HFFc6 (cell line): ENCODE data around the gene TPSAB1. TPM values are rescaled to one million over a fixed set of nuclear protein-coding genes. Genes with fewer than 3 reads are reported as not detected.

ENCODE experiments used
- DNase-seq: peaks from one replicate; pipeline ENCODE4 v3.0.0-alpha.2; 2018
- H3K27ac Mint-ChIP-seq: 2 replicates; pipeline ENCODE4 v1.8.0; 2020; ENCODE audit warnings: mild to moderate bottlenecking, mixed read lengths
- H3K27me3 Mint-ChIP-seq: 2 replicates; pipeline ENCODE4 v1.8.0; 2021; ENCODE audit warnings: mild to moderate bottlenecking, moderate library complexity, mixed read lengths; ENCODE audit not compliant: insufficient read depth
- H3K36me3 Mint-ChIP-seq: 2 replicates; pipeline ENCODE4 v1.8.0; 2021; ENCODE audit warnings: low read depth, mixed read lengths
- H3K4me1 Mint-ChIP-seq: 2 replicates; pipeline ENCODE4 v1.8.0; 2020; ENCODE audit warnings: low read depth, mixed read lengths
- H3K4me3 Mint-ChIP-seq: 2 replicates; pipeline ENCODE4 v1.8.0; 2020; ENCODE audit warnings: mild to moderate bottlenecking, moderate library complexity, mixed read lengths
- H3K9me3 Mint-ChIP-seq: 2 replicates; pipeline ENCODE4 v1.8.0; 2020; ENCODE audit warnings: mild to moderate bottlenecking, mixed read lengths
- CTCF ChIP-seq: fragments of 200-600 bp; sonication (generic); IDR thresholded peaks from 2 replicates; pipeline ENCODE4 v1.5.0; 2021; ENCODE audit warnings: antibody characterized with exemption, mild to moderate bottlenecking
- total RNA-seq, 6 experiments: library from RNA; stranded (reverse); fragmentation: NEBNext Ultra II Directional; extraction: Animal tissue kit (Norgen Biotek cat#: 25700); gene quantifications; 2 replicates in 1 of 6; 3 replicates in 5 of 6; pipeline ENCODE4 v1.2.3, GENCODE V29; 2021

The TPSAB1 gene
- total RNA-seq, 6 experiments from 2014 or later, result not detected

- no peak for TF ChIP-seq CTCF
- no peak overlapping the region for H3K4me3 Mint-ChIP-seq
- peaks cover 6% of the 10 kb centered on the region for H3K27me3 Mint-ChIP-seq
- H3K4me1 Mint-ChIP-seq, result no peaks in the 10 kb centered on the region
- DNase-seq, result no peak
- no peaks in the 10 kb centered on the region for H3K36me3 Mint-ChIP-seq
- H3K27ac Mint-ChIP-seq, result no peak overlapping the region
- H3K9me3 Mint-ChIP-seq, result peaks cover 8% of the 10 kb centered on the region; the same call in 1 of the 2 replicates
These were observed 34.2 kb upstream of the TPSAB1 start for GRCh38 chr16:1206326-1206725.

DNA sequence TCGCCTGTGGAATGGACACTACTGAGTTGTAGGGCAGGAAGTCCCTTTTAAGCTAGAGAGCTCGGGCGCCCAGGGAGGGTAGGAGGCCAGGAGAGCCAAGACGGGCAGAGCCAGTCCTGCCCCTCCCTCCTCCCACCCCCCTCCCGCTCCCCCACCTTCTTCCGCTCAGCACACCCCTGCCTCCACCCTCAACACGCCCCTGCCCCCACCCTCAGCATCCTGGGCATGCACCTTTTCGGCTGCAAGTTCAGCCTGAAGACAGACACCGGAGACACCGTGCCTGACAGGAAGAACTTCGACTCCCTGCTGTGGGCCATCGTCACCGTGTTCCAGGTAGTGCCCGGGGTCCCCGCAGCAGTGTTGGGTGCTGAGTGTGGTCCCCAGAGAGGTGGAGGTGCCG, 33.7 kb upstream of the TPSAB1 start:
- no peak for TF ChIP-seq CTCF
- Mint-ChIP-seq H3K4me3 (no peak overlapping the region), H3K27me3 (peaks cover 6% of the 10 kb centered on the region), H3K4me1 (no peaks in the 10 kb centered on the region), H3K9me3 (peaks cover 5% of the 10 kb centered on the region; the same call in 1 of the 2 replicates), H3K36me3 (no peaks in the 10 kb centered on the region), H3K27ac (no peak overlapping the region)
- DNase-seq, result no peak

GRCh38 chr16:1208239-1208830, 32.2 kb upstream of the TPSAB1 start:
- Mint-ChIP-seq H3K36me3 (no peaks in the 10 kb centered on the region), H3K4me1 (no peaks in the 10 kb centered on the region), H3K27ac (no peak overlapping the region), H3K9me3 (peaks cover 5% of the 10 kb centered on the region; the same call in 1 of the 2 replicates), H3K4me3 (no peak overlapping the region), H3K27me3 (peaks cover 5% of the 10 kb centered on the region)
- DNase-seq, result no peak
- no peak for TF ChIP-seq CTCF

DNA sequence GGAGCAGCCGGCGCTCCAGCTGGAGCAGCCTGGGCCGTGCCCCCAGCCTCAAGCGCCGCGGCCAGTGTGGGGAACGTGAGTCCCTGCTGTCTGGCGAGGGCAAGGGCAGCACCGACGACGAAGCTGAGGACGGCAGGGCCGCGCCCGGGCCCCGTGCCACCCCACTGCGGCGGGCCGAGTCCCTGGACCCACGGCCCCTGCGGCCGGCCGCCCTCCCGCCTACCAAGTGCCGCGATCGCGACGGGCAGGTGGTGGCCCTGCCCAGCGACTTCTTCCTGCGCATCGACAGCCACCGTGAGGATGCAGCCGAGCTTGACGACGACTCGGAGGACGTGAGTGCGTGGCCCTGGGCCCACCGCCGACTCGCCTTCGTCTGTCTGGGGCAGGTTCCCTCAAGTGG, 31.4 kb upstream of the TPSAB1 start:
- no peak for DNase-seq
- Mint-ChIP-seq H3K4me1 (no peaks in the 10 kb centered on the region), H3K9me3 (0 out of 2 replicates have a peak, but pooled peaks cover 5% of the 10 kb centered on the region), H3K27me3 (no peaks in the 10 kb centered on the region), H3K4me3 (no peak overlapping the region), H3K36me3 (no peaks in the 10 kb centered on the region), H3K27ac (no peak overlapping the region)
- TF ChIP-seq CTCF, result no peak

GRCh38 chr16:1210461-1210860, 30.0 kb upstream of the TPSAB1 start:
- Mint-ChIP-seq H3K4me3 (no peak overlapping the region), H3K27ac (no peak overlapping the region), H3K4me1 (no peaks in the 10 kb centered on the region), H3K9me3 (0 out of 2 replicates have a peak, but pooled peaks cover 5% of the 10 kb centered on the region), H3K36me3 (no peaks in the 10 kb centered on the region), H3K27me3 (no peaks in the 10 kb centered on the region)
- DNase-seq, result no peak
- TF ChIP-seq CTCF, result no peak
